Spleen (tissue), 7 donors: ENCODE data around the gene CERT1.

Source experiments
- CTCF ChIP-seq, 11 experiments: fragments of 200-600 bp in 7 of 11; fragments of 450-650 bp in 4 of 11; sonication (generic) in 4 of 11; IDR thresholded peaks in 8 of 11; conservative IDR thresholded peaks in 3 of 11; 1 replicate in 7 of 11; 2 replicates in 4 of 11; pipeline versions ENCODE4 v1.4.0 to v1.8.0; 2016 to 2021; ENCODE audit warnings: antibody characterized with exemption in 11 of 11, inconsistent platforms in 4 of 11, mild to moderate bottlenecking in 1 of 11
- POLR2AphosphoS5 ChIP-seq, 3 donors: sonication (generic); formaldehyde crosslinking; IDR thresholded peaks; one replicate each; pipeline ENCODE4 v1.5.1; 2017; ENCODE audit warnings: antibody characterized with exemption in 3 of 3
- donor health status: DM: no; HTN: no; CAD: no; lungs with moderate emphysema.
- donor health status: DM: no; HTN: no; CAD: no.
- donor health status: DM: no; HTN: no; CAD: no.

- TF ChIP-seq CTCF (IDR thresholded peaks at IDR 0.05 in 8 of 11, conservative IDR thresholded peaks at IDR 0.05 in 3 of 11) (no peak), POLR2AphosphoS5 (IDR thresholded peaks at IDR 0.05) (no peak)
Measured at GRCh38 chr5:75553358-75553757, 41.9 kb upstream of the CERT1 start.
